DND-41 (cell line): Measurements from ENCODE around the gene FCN3.

Experiments
- EZH2 ChIP-seq: IDR thresholded peaks from 3 replicates; pipeline ENCODE4 v1.6.1; 2012; ENCODE audit warnings: borderline replicate concordance, low read depth, mild to moderate bottlenecking, moderate library complexity, low read length, inconsistent platforms; ENCODE audit not compliant: severe bottlenecking
- TF ChIP-seq, protein P1 (sequence below): IDR thresholded peaks from 2 replicates; pipeline ENCODE4 v1.5.1; 2012; ENCODE audit warnings: borderline replicate concordance, low read length, moderate library complexity, mild to moderate bottlenecking; ENCODE audit not compliant: poor library complexity, severe bottlenecking; ENCODE audit errors: extremely low read depth

DNA sequence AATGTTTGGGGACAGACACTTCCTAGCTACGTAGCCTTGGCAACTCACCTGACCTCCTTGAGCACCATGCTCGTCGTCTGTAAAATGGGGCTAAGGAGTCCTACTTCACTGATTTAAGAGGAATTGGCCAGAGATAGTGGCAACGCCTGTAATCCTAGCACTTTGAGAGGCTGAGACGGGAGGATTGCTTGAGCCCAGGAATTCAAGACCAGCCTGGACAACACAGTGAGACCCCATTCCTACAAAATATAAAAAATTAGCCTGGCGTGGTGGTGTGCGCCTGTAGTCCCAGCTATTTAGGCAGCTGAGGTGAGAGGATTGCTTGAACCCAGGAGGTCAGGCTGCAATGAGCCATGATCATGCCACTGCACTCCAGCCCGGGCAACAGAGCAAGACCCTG is 28.3 kb downstream of the FCN3 start:
- TF ChIP-seq, protein P1, sequence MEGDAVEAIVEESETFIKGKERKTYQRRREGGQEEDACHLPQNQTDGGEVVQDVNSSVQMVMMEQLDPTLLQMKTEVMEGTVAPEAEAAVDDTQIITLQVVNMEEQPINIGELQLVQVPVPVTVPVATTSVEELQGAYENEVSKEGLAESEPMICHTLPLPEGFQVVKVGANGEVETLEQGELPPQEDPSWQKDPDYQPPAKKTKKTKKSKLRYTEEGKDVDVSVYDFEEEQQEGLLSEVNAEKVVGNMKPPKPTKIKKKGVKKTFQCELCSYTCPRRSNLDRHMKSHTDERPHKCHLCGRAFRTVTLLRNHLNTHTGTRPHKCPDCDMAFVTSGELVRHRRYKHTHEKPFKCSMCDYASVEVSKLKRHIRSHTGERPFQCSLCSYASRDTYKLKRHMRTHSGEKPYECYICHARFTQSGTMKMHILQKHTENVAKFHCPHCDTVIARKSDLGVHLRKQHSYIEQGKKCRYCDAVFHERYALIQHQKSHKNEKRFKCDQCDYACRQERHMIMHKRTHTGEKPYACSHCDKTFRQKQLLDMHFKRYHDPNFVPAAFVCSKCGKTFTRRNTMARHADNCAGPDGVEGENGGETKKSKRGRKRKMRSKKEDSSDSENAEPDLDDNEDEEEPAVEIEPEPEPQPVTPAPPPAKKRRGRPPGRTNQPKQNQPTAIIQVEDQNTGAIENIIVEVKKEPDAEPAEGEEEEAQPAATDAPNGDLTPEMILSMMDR: no peak
- no peak for TF ChIP-seq EZH2
